ENCODE data around the gene FSTL3.

The FSTL3 gene

DNA sequence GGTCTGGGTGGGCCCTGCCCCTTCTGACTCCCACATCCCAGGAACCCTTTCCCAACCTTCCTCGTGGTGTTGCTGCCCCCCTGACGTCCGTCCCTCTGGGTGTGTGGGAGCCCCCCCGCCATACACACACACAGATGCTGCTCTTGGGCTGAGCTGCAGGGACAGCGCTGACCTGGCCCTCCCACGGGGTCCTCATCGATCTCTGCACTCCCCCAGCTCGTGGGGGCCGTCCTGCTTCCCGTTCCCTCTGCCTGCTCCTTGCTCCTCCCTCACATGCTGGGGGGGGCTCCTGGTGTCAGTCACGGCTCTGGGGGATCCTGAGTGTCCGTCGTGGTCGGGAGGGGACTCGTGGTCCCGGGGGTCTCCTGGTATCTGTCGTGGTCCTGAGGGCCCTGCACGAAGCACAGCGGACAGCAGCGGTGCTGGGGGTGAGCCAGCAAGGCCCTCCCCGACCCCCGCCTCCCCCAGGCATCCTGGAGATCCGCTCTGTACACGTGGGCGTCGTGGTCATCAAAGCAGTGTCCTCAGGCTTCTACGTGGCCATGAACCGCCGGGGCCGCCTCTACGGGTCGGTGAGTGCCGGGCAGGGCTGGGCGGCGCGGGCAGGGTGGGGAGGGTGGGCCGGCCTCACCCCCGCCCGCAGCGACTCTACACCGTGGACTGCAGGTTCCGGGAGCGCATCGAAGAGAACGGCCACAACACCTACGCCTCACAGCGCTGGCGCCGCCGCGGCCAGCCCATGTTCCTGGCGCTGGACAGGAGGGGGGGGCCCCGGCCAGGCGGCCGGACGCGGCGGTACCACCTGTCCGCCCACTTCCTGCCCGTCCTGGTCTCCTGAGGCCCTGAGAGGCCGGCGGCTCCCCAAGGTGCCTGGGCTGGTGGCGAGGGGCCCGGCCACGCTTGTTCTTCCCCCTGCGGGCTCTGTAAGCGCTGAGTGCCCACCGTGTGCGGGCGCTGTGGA, 33.1 kb upstream of the FSTL3 start:
- no peaks in the 10 kb centered on the region for H3K9me3 ChIP-seq (ENCODE audit: low read depth, low read length)
- H3K36me3 ChIP-seq (ENCODE audit: insufficient read depth, low read length) = peaks cover 13% of the 10 kb centered on the region; the same call in 1 of the 2 replicates
- no peak overlapping the region for H3K27ac ChIP-seq
- H3K9ac ChIP-seq (ENCODE audit: insufficient read length) = no peak overlapping the region
- no peak for TF ChIP-seq EZH2 (IDR thresholded peaks at IDR 0.05)
- no peak for TF ChIP-seq POLR2AphosphoS5 (IDR thresholded peaks at IDR 0.05; ENCODE audit: borderline replicate concordance, low read depth, low read length)
- TF ChIP-seq FOXP2 (optimal IDR thresholded peaks at IDR 0.05; ENCODE audit: control extremely low read depth, extremely low read length, insufficient read depth) = no peak
- no peak for DNase-seq (ENCODE audit: low read depth, low spot score)
- no peak overlapping the region for H3K4me3 ChIP-seq

GRCh38 chr19:643736-644135, 32.5 kb upstream of the FSTL3 start:
- no peaks in the 10 kb centered on the region for H3K9me3 ChIP-seq (ENCODE audit: low read depth, low read length)
- TF ChIP-seq FOXP2 (optimal IDR thresholded peaks at IDR 0.05; ENCODE audit: control extremely low read depth, extremely low read length, insufficient read depth) (no peak), POLR2AphosphoS5 (IDR thresholded peaks at IDR 0.05; ENCODE audit: borderline replicate concordance, low read depth, low read length) (no peak), EZH2 (IDR thresholded peaks at IDR 0.05) (no peak)
- H3K9ac ChIP-seq (ENCODE audit: insufficient read length) = no peak overlapping the region
- no peak overlapping the region for H3K27ac ChIP-seq
- DNase-seq (ENCODE audit: low read depth, low spot score) = no peak
- H3K4me3 ChIP-seq = no peak overlapping the region
- peaks cover 13% of the 10 kb centered on the region; the same call in 1 of the 2 replicates for H3K36me3 ChIP-seq (ENCODE audit: insufficient read depth, low read length)

- Histone ChIP-seq H3K4me3 (no peak overlapping the region), H3K9me3 (ENCODE audit: low read depth, low read length) (no peaks in the 10 kb centered on the region), H3K36me3 (ENCODE audit: insufficient read depth, low read length) (peaks cover 16% of the 10 kb centered on the region; the same call in 1 of the 2 replicates), H3K27ac (peak overlapping the region; percentile 54; the same call in 1 of the 2 replicates), H3K9ac (ENCODE audit: insufficient read length) (no peak overlapping the region)
- no peak for DNase-seq (ENCODE audit: low read depth, low spot score)
- no peak for TF ChIP-seq FOXP2 (optimal IDR thresholded peaks at IDR 0.05; ENCODE audit: control extremely low read depth, extremely low read length, insufficient read depth)
- TF ChIP-seq EZH2 (IDR thresholded peaks at IDR 0.05) = no peak
- no peak for TF ChIP-seq POLR2AphosphoS5 (IDR thresholded peaks at IDR 0.05; ENCODE audit: borderline replicate concordance, low read depth, low read length)
Measured at GRCh38 chr19:644363-644762, 31.8 kb upstream of the FSTL3 start.

- no peak for DNase-seq (ENCODE audit: low read depth, low spot score)
- no peak overlapping the region for H3K27ac ChIP-seq
- no peak overlapping the region for H3K4me3 ChIP-seq
- TF ChIP-seq FOXP2 (optimal IDR thresholded peaks at IDR 0.05; ENCODE audit: control extremely low read depth, extremely low read length, insufficient read depth) (no peak), EZH2 (IDR thresholded peaks at IDR 0.05) (no peak), POLR2AphosphoS5 (IDR thresholded peaks at IDR 0.05; ENCODE audit: borderline replicate concordance, low read depth, low read length) (no peak)
- no peaks in the 10 kb centered on the region for H3K9me3 ChIP-seq (ENCODE audit: low read depth, low read length)
- H3K36me3 ChIP-seq (ENCODE audit: insufficient read depth, low read length) = peaks cover 19% of the 10 kb centered on the region; the same call in 1 of the 2 replicates
- no peak overlapping the region for H3K9ac ChIP-seq (ENCODE audit: insufficient read length)
Measured at GRCh38 chr19:644789-645188, 31.4 kb upstream of the FSTL3 start.

GRCh38 chr19:645912-646778, 30.0 kb upstream of the FSTL3 start:
- H3K27ac ChIP-seq = peak overlapping the region; percentile 80
- no peaks in the 10 kb centered on the region for H3K9me3 ChIP-seq (ENCODE audit: low read depth, low read length)
- H3K36me3 ChIP-seq (ENCODE audit: insufficient read depth, low read length) = peaks cover 20% of the 10 kb centered on the region; the same call in 1 of the 2 replicates
- no peak overlapping the region for H3K9ac ChIP-seq (ENCODE audit: insufficient read length)
- H3K4me3 ChIP-seq = no peak overlapping the region
- TF ChIP-seq FOXP2 (optimal IDR thresholded peaks at IDR 0.05; ENCODE audit: control extremely low read depth, extremely low read length, insufficient read depth) (no peak), POLR2AphosphoS5 (IDR thresholded peaks at IDR 0.05; ENCODE audit: borderline replicate concordance, low read depth, low read length) (no peak), EZH2 (IDR thresholded peaks at IDR 0.05) (no peak)
- DNase-seq (ENCODE audit: low read depth, low spot score) = no peak

- Histone ChIP-seq H3K36me3 (ENCODE audit: insufficient read depth, low read length) (peaks cover 23% of the 10 kb centered on the region; the same call in 1 of the 2 replicates), H3K4me3 (no peak overlapping the region), H3K27ac (no peak overlapping the region), H3K9ac (ENCODE audit: insufficient read length) (no peak overlapping the region), H3K9me3 (ENCODE audit: low read depth, low read length) (no peaks in the 10 kb centered on the region)
- TF ChIP-seq FOXP2 (optimal IDR thresholded peaks at IDR 0.05; ENCODE audit: control extremely low read depth, extremely low read length, insufficient read depth) = no peak
- TF ChIP-seq POLR2AphosphoS5 (IDR thresholded peaks at IDR 0.05; ENCODE audit: borderline replicate concordance, low read depth, low read length) = no peak; the same call in 1 of the 2 replicates
- no peak for TF ChIP-seq EZH2 (IDR thresholded peaks at IDR 0.05)
- DNase-seq (ENCODE audit: low read depth, low spot score) = no peak
Measured at GRCh38 chr19:646779-647565, 29.2 kb upstream of the FSTL3 start.

DNA sequence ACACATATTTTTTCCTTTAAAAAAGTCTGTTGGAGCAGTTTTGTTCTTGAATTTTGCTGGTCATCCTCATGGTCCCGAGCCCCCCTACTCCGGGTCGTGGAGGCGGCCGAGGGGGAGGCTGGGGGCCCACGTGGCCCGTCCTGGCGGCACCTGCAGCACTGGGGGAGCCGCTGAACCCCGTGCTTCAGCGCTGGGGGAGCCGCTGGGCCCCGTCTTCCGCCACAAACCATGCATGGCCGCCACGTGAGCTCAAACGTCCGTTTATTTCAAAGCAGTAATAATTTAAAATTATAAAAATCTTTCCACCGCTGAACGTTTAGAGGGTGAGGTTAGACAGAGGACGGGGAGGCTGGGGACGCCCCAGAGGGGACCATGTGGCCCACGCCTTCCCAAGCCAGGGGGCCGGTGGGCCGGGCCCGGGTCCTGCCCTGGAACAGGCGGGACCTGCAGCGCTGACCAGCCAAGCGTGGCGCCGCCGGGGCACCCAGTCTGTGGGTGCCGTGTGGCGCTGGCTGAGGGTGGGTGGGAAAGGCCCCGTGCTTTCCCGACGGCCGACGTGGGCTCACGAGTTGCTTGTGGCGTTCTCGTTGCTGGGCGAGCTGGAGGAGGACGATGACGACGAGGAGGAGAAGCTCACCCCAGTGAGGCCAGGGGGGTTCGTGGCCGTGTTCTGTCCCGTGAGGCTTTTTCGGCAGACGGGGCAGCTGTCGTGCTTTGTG, 28.5 kb upstream of the FSTL3 start:
- no peak for DNase-seq (ENCODE audit: low read depth, low spot score)
- Histone ChIP-seq H3K9ac (ENCODE audit: insufficient read length) (no peak overlapping the region), H3K36me3 (ENCODE audit: insufficient read depth, low read length) (peaks cover 28% of the 10 kb centered on the region; the same call in 1 of the 2 replicates), H3K9me3 (ENCODE audit: low read depth, low read length) (no peaks in the 10 kb centered on the region), H3K4me3 (no peak overlapping the region), H3K27ac (no peak overlapping the region)
- TF ChIP-seq EZH2 (IDR thresholded peaks at IDR 0.05) = no peak
- TF ChIP-seq POLR2AphosphoS5 (IDR thresholded peaks at IDR 0.05; ENCODE audit: borderline replicate concordance, low read depth, low read length) = no peak
- TF ChIP-seq FOXP2 (optimal IDR thresholded peaks at IDR 0.05; ENCODE audit: control extremely low read depth, extremely low read length, insufficient read depth) = no peak
